Mesendoderm (in vitro differentiated cells): Measurements from ENCODE around the gene TEAD3. TPM values are rescaled to one million over a fixed set of nuclear protein-coding genes. Genes with fewer than 3 reads are reported as not detected.

Experiments
- small RNA-seq: library from polyadenylated mRNA; stranded (forward); fragments of <200 nt; extraction: miRNeasy Mini kit (QIAGEN cat#:217004); gene quantifications from one replicate; pipeline ENCODE3, GENCODE V24; 2013; ENCODE audit not compliant: insufficient read depth

The TEAD3 gene

Small RNAs within 50 kb of the gene (small RNA-seq; reads per million reads assigned to genes)
- gene MIR7111 = not detected
